ENCODE results near the gene LTK. TPM values are rescaled to one million over a fixed set of nuclear protein-coding genes. Genes with fewer than 3 reads are reported as not detected.
"Not testable (repeated sequence)": the region's sequence is repeated elsewhere in the genome, so short reads cannot be mapped to it uniquely, and the experiment has no call there.

The LTK gene
- total RNA-seq, 2 donors from 2014 or later: 0.72 to 1.7 TPM

DNA sequence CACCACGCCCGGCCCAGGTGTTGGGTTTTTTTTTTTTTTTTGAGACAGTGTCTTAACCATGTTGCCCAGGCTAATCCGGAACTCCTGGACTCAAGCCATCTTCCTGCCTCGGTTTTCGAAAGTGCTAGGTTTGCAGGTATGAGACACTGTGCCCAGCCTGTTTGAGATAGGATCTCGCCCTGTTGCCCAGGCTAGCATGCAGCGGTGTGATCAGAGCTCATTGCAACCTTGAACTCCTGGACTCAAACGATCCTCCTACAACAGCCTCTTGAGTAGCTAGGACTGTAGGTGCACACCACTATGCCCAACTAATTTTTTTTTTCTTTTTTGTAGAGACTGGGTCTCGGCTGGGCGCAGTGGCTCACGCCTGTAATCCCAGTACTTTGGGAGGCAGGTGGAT, 40.2 kb downstream of the LTK start:
- Mint-ChIP-seq H3K4me1 (ENCODE audit: low read depth) (peaks cover 18% of the 10 kb centered on the region), H3K27ac (no peak overlapping the region), H3K36me3 (ENCODE audit: insufficient read depth in 2 of 2) (peaks cover 11 to 32% of the 10 kb centered on the region in 2 donors), H3K27me3 (ENCODE audit: low read depth) (no peaks in the 10 kb centered on the region), H3K4me3 (no peak overlapping the region), H3K9me3 (no peaks in the 10 kb centered on the region)
- no peak for DNase-seq
- no peak for ATAC-seq (replicated peaks in 1 of 2)

DNA sequence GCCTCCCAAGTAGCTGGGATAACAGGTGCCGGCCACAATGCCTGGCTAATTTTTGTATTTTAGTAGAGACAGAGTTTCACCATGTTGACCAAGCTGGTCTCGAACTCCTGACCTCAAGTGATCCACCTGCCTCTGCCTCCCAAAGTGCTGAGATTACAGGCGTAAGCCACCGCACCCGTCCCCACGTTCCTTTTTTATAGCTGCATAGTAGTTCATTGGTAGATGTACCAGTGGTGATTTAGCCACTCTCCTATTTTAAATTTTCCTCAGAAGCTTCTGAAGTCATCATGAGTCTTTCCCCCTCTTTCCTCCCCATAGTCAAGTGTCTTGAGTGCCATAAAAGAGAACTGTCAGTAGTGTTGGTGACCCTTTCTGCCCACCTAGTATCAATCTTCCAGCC, 44.0 kb downstream of the LTK start:
- H3K4me3 Mint-ChIP-seq; H3K27ac Mint-ChIP-seq; ATAC-seq (replicated peaks in 1 of 2); H3K4me1 Mint-ChIP-seq (ENCODE audit: low read depth); H3K9me3 Mint-ChIP-seq; H3K27me3 Mint-ChIP-seq (ENCODE audit: low read depth); DNase-seq: not testable (repeated sequence)
- H3K36me3 Mint-ChIP-seq (ENCODE audit: insufficient read depth in 2 of 2): peaks cover 8 to 36% of the 10 kb centered on the region in 2 donors

DNA sequence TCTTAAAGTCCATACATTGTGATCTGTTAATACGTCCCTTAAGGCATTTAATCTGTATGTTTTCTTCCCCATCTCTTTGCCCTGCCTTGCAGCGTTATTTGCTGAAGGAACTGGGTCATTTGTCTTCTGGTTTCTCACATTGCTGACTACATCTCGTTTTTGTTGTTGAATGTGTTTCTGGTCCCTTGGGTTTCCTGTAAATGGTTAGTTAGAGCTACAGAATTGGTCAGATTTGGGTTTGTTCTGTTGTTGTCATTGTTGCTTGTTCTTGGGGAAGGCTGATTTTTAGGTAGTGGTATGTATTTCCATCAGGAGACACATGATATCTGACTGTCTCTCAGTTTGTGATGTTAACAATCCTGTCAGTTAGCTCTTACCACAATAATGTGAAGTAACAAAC, 46.9 kb downstream of the LTK start:
- H3K27me3 Mint-ChIP-seq (ENCODE audit: low read depth): no peaks in the 10 kb centered on the region
- H3K4me3 Mint-ChIP-seq: no peak overlapping the region
- ATAC-seq (replicated peaks in 1 of 2): no peak
- H3K27ac Mint-ChIP-seq: no peak overlapping the region
- H3K36me3 Mint-ChIP-seq (ENCODE audit: insufficient read depth in 2 of 2): peaks cover 6 to 30% of the 10 kb centered on the region in 2 donors
- no peaks in the 10 kb centered on the region for H3K4me1 Mint-ChIP-seq (ENCODE audit: low read depth)
- no peak for DNase-seq
- H3K9me3 Mint-ChIP-seq: no peaks in the 10 kb centered on the region

DNA sequence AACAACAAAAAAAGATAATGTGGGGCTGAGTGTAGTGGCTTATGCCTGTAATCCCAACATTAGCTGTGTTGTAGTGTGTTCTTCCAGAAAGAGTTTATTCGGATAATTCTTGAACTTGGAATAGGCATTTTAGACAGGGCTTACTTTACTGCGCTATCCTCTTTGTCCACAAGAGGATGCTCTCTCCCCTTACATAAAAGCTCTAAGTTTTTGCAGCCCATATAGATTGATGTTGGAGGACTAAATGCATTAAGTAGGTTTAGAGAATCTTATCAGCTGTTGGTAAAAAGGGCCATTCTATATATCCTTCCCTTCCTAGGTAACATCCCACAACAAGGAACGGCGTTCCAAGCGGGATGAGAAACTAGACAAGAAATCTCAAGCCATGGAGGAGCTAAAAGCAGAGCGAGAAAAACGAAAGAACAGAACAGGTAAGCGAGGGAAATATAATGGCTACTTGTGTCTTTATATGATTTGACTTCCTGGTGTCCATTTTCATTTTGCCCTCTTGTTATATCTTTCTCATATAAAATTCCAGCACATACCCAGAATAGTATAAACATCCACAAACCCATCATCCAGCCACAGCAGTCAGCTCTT, 47.7 kb downstream of the LTK start:
- peak; percentile 62 to 65 for ATAC-seq (replicated peaks in 1 of 2)
- Mint-ChIP-seq H3K27me3 (ENCODE audit: low read depth) (no peaks in the 10 kb centered on the region), H3K36me3 (ENCODE audit: insufficient read depth in 2 of 2) (peaks cover 6 to 28% of the 10 kb centered on the region in 2 donors), H3K9me3 (no peaks in the 10 kb centered on the region), H3K4me1 (ENCODE audit: low read depth) (no peaks in the 10 kb centered on the region), H3K27ac (peak overlapping the region; percentile 81), H3K4me3 (no peak overlapping the region)
- DNase-seq: peak in 1 of 2 donors; percentile 46

DNA sequence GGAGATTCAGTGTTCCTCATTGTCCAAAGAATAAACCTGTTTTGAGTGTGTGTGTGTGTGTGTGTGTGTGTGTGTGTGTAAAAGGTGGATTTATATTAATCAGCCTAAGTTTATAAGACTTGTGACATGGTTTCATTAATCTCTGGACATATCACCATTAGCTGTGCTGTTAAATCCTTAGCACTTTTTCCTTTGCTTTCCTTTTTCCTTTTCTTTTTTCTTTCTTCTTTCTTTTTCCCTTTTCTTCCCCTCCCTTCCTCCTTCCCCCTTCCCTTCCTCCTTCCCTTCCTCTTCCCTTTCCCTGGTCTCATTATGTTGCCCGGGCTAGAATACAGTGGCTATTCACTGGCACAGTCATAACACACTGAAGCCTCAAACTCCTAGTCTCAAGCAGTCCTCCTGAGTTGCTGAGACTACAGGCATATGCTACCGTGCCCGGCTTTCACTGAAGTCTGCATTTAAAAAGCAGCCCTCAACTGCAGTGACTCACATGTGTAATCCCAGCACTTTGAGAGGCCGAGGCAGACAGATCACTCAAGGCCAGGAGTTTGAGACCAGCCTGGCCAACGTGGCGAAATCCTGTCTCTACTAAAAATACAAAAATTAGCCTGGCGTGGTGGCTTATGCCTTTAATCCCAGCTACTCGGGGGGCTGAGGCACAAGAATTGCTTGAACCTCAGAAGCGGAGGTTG, 48.6 kb downstream of the LTK start:
- peaks cover 5 to 21% of the 10 kb centered on the region in 2 donors for H3K36me3 Mint-ChIP-seq (ENCODE audit: insufficient read depth in 2 of 2)
- H3K9me3 Mint-ChIP-seq: no peaks in the 10 kb centered on the region
- H3K4me3 Mint-ChIP-seq: no peak overlapping the region
- no peaks in the 10 kb centered on the region for H3K4me1 Mint-ChIP-seq (ENCODE audit: low read depth)
- DNase-seq (no peak), ATAC-seq (replicated peaks in 1 of 2) (no peak)
- no peaks in the 10 kb centered on the region for H3K27me3 Mint-ChIP-seq (ENCODE audit: low read depth)
- no peak overlapping the region for H3K27ac Mint-ChIP-seq

DNA sequence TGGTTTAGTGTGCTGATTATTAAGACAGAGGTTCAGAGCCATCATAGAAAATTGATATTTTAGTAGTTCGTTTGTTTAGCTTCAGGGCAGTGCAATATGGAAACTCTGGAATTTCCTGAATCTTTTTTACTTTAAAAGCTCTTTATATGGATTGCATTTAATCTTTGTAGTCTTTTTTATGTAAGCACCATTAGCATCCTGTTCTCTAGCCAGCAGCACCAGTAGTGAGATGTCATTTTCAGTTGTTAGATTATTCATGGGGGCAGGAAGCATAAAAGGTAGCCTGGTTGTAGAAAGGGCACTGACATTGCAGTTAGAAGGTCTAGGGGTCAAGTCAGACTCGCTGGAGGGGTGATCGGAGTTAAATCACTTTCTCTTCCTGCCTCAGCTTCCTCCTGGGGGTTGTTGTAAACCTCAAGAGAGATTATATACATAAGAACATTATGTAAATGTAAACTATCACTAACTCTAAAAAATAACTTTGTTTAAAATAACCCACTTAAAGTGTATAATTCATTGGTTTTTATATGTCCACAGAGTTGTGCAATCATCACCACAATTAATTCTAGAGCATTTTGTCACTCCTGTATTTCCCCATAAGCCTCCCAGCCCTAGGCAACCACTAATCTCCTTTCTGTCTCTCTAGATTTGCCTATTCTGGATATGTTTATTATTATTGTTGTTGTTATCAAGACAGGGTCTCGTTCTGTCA, 51.4 kb downstream of the LTK start:
- no peaks in the 10 kb centered on the region for H3K27me3 Mint-ChIP-seq (ENCODE audit: low read depth)
- H3K4me3 Mint-ChIP-seq: no peak overlapping the region
- peak overlapping the region; percentile 58 for H3K27ac Mint-ChIP-seq

More for the DNA sequence above, 51.4 kb downstream of the LTK start:
- Mint-ChIP-seq H3K9me3 (no peaks in the 10 kb centered on the region), H3K36me3 (ENCODE audit: insufficient read depth in 2 of 2) (peaks cover 2 to 18% of the 10 kb centered on the region in 2 donors), H3K4me1 (ENCODE audit: low read depth) (no peaks in the 10 kb centered on the region)
- ATAC-seq (replicated peaks in 1 of 2): no peak
- DNase-seq: no peak

Other genes starting within 250 kb of the LTK start
- 10 to 100 TPM; 15.3 TPM for gene OIP5, start 181.2 kb downstream of the LTK start, total RNA-seq
- gene NUSAP1, start 180.9 kb downstream of the LTK start, total RNA-seq: 100 to 1,000 TPM; 179 to 184 TPM
- gene NDUFAF1, start 111.3 kb downstream of the LTK start, total RNA-seq: 10 to 100 TPM; 14.3 to 19.9 TPM
- gene RTF1, start 96.7 kb downstream of the LTK start, total RNA-seq: 10 to 100 TPM; 33.5 to 35.9 TPM
- 10 to 100 TPM; 12.9 to 14.9 TPM for gene ITPKA, start 20.0 kb downstream of the LTK start, total RNA-seq
- gene RPAP1, start 30.4 kb upstream of the LTK start, total RNA-seq: 10 to 100 TPM; 43.5 to 48.5 TPM
- 1 to 10 TPM; 2.2 to 3.0 TPM for gene TYRO3, start 45.4 kb upstream of the LTK start, total RNA-seq
- 10 to 100 TPM; 35.6 to 37.5 TPM for gene MGA, start 146.6 kb upstream of the LTK start, total RNA-seq

All from activated T-cell treated with anti-CD3 and anti-CD28 coated beads, Interleukin-2, amount 50 U/mL, for 72 hours (primary cell).